NCI-H526 treated with DMSO at 0.1 percent for 48 hours (cell line): ENCODE data around the gene PLEKHG3.

Source experiments
- DNase-seq: peaks from one replicate; lab custom pipeline; 2025; lab: John Stamatoyannopoulos, UW

PLEKHG3 gene

DNA sequence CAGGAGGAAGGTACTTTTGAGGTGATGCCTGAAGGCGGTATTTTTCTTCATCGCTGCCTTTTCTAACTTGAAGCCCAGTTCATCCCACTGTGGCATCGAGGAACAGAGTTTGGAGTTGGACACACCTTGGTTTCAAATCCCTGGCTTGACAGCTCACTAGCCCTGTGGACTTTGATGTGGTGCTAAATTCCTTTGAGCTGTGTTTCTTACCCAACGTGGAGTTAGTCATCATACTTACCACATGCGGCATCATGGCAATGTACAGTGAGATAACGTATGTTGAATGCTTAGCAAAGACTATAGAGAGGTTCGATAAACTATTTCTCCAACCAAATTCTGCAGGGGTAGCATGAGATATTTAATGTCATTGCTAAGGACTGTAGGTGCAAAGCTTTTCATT is 3.4 kb downstream of the PLEKHG3 start:
- no peak for DNase-seq

DNA sequence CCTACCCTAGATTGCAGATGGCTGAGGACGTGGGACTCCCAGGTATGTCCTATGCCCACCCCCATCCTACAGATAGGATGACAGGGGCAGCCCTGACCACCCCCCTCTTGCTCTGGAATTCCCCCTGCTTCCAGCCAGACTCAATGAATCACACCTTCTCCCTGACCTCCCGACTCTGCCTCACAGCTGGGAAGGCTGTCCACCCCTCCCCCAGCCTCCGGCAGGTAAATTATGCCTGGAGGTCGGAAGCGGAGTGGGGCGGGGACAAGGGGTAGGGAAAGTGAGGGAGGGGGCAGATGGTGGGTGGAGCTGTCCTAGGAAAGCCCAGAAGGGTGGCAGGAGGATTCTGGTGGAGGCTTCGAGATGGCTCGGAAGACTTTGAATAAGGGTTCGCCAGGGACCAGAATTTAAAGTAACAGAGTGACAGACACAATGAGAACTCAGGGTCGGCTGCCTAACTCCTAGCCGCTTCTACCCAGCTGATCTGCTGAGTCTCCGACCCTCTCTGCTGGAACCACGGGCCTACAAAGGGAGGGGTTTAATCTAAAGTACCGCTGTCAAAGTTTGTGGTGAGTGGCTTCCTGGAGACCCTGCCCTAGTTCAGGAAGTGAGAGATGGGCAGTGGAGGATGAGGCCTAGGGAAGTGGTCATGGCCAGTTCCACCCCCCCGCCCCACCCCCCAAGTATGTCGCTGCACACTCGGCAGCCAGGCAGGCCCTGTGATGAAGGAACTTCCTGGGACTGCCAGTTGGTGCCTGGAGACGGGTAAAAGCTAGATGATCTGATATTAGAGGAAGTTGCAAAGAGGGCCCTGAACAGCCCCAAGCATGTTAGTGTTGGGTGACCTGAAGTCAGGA is 4.2 kb downstream of the PLEKHG3 start:
- DNase-seq: peak; percentile 42

DNA sequence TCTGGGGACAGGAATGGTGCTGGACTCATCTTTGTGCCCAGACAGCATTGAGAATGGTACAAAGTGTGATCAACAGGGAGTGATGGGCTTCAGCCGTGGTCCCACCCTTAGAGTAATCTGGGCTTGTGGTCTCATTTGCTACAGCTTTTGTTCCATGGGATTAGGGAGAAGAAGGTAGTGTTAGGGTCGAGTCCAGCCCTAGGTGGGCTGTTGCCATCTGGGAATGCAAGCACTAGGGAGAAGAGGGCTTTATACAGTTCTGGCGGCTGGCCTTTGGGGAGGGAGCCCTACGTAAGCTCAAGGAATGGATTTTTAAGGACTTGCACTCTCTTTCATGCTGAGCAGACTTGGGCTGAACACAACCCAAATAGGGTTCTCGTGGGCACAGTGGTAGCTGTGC is 4.9 kb downstream of the PLEKHG3 start:
- DNase-seq: no peak

DNA sequence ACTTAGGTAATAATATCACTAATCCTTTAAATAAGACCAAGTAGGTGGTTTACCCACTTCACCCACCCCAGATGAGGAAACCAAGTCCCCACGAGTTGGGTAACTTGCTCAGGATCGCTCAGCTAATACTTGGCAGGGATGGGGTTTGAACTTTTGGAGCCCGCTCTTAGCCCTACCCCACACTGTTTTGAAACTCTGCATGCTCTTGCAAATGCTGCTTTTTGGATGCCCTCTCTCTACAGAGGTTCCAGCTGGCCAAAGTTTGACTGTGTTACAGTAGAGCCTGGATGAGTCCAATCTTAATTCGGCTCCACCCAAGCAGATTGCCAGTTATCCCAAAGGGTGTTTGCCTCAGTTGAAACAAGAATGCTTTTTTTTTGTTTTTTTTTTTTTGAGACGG is 6.8 kb downstream of the PLEKHG3 start:
- DNase-seq: no peak

DNA sequence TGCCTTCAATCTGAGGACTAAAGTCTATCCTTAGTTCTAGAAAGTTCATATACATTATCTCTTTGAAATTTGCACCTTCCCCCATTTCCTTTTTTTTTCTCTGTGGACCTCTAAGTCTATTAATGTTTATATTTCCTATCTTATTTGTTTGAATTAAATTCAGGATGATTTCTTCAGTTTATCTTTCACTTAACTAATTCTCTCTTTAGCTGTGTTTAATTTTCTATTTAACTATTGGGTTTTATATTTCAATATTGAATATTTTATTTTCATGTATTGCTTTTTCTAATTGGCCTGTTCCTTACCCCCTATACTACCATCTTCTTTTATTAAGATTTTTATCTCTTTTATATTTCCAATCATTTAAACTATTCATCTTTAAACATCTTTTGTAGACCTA is 9.5 kb downstream of the PLEKHG3 start:
- no peak for DNase-seq

DNA sequence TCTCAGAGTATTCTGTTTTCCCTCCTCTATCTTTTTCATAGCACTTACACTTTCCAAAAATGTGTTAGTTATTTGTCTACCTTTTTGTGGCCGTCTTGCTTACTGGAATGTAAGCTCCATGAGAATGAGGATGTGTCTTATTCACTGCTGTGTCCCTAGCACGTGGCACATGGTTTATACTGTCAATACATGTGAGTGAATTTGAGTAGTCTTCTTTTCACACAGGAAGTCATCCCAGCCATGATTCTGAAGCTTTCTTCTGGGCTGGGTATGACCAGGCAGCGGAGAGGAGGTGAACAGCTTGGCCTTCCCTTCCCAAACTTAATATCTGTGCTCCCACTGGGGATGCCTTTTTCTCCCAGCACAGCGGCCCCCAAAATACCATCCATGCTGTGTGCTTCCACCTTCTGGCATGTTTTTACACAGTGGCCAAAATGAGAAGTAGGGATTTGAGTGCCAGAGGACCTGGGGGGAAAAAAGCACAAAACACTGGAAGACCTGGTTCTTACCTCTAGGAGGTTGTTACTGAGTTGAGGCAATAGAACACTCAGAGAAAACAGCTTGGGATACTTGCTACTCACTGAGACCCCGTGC is 10.3 kb downstream of the PLEKHG3 start:
- no peak for DNase-seq

DNA sequence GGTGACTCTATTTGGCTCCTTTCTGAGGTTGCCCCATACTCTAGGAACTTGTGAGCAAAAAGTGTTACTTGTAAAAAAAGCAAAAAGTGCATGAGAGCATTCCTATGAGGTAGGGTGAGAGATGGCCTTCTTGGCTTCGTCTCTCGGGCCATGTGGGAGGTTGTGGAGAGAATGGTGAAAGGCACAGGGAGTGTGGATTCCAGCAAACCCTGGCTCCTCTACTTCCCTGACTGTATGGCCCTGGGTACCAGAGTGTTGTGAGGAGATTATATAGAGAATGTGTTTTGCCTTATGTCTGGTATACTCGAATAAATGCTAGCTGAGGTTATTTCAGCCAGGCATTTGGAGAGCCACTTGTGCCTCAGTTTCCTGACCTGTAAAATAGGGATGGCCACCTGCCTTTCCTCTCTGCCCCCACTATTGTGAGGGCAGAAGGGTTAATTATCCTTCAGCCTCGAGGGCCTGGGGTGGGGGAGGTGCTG is 11.0 kb downstream of the PLEKHG3 start:
- DNase-seq: no peak

DNA sequence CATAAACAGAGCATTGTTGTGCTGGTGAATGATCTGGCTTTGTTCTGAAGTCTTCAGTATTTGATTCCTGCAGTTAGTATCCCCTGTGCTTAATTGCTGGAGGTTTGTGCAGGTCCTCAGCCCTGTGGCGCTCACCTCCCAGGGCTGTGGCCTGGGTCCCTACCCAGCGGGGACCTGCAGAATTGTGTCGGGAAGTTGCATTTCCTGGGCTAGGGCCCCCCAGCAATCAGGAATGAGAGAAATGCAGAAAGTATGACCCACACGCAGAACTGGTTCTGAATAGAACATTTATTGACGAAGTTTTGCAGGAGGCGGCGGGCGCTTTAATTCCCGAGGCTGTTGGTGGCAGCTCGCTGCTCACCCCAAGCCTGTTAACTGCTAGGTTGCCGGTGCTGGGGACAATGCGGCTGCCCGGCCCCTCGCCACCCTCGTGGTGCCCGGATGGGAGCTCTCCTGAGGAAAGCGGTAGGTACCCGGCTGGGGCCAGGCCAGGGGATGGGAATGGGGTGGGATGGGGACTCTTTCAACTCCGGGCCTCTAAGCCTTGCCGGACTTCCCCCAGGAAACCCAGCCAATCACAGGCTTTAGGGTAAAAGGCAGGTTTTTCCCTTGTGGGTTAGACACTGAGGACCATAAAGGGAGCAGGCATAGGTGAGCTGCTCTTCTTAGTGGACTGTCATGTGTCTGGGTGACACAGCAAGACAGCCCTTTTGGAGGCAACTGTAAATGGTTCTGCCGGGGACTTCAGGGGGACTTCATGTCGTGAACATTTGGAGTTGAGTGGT is 11.6 kb downstream of the PLEKHG3 start:
- peak; percentile 26 for DNase-seq

DNA sequence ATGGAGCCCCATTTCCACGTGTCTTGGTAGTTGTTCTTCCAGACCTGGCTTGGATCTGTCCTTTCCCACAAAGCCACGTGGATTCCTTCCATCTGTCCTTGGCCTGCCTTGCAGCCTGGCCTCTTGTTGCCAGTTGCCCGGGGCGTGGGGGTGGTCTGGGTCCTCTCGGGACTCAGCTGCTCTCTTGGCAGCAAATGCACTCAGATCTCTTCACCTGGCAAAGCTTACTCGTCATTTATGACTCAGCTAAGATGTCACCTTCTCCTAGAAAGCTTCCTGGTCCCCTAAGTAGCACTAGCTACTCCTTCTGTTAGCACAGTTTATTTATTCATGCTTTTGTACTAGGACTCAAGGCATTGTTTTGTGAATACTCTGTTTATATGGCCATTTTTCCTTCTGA is 13.6 kb downstream of the PLEKHG3 start:
- DNase-seq: no peak

DNA sequence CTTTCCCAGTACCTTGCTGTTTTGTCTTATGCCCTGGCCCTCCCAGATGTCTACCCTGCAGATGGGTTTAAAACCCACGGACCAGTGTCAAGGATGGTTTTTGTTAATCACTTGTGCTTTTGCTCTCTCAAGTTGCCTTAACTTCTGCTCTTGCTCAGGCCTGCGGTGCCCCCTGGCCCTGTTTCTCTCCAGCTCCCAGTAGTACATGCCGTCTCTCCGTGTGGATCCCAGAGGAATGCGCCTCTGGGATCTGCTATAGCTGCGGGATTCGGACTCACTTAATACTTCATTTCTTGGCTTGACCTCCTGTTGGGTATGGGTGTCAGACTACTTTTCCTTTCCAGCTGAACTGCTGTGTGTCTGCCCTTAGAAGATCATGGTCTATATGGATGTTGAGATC is 14.5 kb downstream of the PLEKHG3 start:
- no peak for DNase-seq

DNA sequence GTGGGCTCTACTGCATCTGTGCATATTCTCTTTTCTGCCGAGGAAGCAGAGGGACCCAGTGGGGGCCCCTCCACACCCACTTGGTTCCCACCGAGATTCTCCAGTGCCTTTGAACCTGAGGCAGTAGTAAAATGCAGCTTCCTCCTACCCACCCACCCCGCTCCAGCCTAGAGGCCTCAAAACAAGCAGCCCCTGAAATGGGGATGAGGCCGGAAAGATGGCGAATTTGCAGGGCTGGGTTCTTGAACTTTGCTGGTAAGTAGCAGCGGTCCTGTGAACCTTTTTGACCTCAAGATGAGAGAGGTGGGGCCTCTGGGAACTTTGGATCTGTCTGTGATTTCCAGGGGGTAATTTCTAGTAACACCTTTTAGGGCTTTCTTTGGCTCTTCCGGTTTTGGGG is 15.4 kb downstream of the PLEKHG3 start:
- no peak for DNase-seq

DNA sequence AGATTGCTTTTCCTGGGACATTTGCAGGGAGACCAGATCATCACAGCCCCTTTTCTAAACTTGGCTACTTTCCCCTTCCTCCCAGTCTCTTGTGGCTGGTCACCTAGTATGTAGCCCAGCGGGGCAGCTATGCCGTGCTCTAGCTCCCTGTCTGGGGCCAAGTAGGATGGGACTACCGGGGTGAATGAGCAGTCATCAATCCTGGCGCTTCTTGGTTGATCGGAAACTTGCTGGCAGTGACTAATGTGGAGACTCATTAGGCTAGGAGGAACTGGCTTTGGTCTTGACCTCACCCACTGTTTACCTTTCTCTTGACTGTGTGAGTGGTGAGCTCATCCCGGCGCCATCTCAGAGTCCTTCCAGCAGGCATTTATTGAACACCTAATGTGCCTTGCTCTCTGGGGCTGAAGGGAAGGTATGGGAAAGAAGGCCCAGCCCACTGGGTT is 15.9 kb downstream of the PLEKHG3 start:
- no peak for DNase-seq

DNA sequence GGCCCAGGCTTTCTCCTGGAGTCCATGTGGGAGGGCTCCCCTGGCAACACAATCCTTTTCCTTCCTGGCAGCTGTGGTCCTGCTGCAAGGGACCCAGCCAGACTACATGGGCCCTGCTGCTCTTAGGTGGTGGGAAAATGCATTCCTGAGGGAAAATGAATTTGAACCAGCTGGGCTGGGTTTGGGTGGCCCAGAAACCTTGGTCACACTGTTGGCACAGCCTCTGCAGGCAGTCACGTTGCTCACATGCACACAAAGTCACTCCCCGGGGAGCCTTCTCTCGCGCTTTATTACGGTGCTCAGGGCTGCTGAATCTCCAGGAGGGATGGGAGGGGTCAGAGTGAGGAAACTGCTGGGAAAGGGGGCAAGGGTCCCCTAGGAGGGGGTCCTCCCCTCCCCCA is 17.2 kb downstream of the PLEKHG3 start:
- DNase-seq: no peak

DNA sequence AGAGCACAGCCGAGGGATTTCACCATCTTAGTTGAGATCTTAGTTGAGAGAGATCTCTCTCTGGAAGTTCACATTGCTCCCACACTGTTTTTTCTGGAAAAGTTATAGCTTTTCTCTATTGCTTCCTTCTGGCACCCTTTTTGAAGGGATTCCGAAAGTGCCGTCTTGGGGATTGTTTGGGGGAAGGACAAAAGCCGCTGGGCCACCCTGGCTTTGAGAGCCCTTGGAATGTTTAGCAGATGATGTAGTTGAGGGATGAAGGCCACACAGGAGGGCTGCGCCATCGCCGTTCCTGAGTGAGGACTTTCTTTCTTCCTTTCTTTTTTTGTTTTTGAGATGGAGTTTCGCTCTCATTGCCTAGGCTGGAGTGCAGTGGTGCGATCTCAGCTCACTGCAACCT is 17.7 kb downstream of the PLEKHG3 start:
- no peak for DNase-seq

DNA sequence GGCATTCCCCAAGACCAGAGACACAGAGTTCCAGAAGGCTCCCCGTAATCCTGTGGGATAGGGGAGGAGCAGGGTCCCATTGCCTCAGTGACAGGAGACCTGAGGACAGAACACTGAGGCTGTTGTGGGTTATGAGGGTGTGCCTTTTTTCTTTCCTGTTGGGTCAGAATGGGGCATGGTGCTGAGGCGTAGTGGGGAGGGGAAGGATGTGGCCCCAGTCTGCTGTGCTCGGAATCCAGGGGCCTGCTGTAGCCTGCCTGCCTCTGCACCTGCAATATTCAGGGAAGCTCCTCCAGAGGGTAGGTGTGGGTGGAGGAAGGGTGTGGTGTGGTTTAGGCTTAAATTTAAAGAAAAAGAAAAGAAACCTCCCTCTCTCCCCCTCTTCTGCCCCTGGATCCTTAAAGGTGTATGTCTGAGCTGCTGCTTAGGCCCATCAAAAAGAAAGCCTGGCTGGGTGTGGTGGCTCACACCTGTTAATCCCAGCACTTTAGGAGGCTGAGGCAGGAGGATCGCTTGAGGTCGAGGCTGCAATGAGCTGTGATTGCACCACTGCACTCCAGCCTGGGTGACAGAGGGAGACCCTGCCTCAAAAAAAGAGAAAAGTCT is 18.7 kb downstream of the PLEKHG3 start:
- no peak for DNase-seq

DNA sequence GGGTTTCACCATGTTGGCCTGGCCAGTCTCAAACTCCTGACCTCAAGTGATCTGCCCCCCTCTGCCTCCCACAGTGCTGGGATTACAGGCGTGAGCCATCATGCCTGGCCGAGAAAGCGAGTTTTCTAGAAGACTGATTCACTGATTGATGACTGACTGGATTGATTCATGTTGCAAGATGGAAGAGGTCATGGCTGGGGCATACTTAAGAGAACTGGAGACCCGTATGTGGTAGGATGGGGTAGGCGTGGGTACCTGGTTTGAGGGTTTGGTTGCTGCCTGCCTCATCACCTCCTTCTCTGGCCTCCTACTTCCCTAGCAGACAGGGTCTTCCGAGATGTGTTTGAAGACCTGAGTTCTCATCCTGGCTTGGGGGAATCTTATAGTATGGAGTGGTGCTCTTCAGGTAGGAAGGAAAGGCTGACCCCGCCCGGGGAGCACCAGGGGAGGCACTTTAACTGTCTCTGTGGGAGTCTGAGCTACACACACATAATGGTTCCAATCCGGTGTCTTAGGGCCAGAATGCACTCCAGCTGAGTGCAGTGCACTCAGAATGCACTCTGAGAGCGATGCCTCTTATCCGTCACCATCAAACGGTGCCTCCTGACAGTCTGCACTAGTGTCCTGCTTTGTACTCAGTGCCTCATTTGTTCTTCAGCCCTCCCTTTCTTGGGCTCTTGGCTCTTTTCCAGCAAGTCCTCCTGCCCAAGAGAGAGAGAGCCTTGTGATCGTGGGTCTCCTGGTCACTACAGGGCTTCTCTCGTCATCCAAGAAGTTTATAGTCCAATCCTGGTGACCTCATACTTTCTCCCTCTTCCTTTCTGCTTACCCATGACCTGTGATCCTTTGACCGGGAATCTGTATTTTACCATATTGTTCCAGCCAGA is 19.7 kb downstream of the PLEKHG3 start:
- DNase-seq: no peak

DNA sequence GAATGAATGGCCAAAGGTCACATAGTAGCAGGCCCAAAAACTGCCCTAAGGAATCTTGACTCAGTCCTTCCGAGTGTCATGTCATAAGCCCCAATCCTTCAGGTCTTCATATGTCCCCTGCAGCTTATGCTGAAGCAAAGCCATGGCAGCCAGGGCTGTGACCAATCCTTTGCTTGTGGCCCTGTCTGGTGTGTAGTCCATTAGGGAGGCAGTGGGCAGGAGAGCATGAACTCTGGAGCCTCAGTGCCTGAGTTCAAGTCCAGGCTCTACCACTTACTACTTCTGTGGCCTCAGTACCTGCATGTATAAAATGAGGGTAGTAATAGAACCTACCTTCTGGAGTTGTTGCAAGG is 20.3 kb downstream of the PLEKHG3 start:
- no peak for DNase-seq

DNA sequence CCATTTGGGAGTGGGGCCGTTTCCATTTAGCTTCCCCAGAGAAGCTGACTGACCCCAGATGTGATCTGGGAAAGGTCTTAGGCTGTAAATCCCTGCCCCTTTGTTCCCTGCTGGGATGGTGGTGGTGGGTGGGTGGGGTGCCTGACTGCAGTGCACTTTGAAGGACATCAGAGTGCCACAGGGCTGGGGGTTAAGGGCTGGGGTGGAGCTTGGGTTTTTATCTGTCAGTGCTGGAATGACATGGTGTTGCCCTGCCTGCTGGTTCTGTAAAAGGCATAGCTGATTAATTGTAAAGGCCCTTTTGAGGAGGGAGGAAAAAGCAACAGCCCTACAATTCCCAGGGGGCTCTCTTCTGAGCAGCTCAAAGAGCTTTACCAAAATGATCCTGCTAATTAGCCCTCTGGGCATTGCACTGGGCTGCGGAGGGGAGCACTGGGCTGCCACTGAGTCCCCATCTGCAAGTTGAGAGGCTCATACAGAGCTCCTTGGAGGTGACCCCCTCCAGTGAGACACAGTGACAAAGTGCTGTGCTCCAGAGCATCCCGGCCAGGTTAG is 21.1 kb downstream of the PLEKHG3 start:
- DNase-seq: no peak

DNA sequence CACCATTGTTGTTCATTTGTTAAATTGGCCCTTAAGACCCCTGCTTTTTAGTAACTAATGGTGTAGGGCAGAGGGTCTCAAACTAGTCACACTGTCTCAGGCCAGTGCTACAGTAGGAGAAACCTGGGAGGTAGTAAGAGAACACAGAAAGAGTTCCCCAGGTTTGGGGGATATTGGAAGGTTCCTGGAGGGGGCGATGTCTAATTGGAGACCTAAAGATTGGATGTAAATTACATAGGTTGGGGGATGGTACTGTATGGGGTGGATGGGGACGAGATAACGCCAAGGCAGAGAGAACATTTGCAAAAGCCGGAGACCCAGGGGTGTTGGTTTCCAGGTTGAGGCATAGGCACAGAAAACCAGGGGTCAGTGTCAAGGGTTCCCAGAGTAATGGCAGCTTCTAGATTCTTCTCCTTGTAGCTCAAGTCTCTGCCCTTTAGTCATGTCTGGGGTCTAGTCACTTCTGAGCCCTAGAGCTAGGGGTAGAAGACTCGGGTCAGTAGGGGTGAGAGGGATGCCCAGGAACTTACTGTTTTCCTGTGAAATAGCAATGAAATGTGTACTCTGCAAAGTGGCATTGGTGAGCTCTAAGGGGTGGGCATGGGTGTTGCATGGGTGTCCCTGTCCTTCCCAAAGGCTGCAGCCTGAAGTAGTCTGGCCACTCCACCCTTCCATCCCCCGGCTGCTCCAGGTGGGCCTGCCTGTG is 21.8 kb downstream of the PLEKHG3 start:
- DNase-seq: no peak

DNA sequence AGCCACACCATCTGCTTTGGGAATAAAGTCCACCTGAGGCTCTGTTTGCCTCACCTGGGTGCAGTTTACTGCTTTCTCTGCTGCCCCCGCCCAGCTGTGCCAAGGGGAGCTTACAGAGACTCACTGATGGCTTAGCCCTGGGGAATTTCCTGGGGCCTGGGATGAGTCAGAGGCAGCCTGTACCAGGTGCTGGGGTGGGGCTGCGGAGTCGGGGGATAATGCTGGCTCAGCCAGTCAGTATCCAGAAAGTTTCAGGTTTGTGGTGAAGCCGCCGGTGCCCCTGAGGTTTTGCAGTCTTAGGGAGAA is 22.3 kb downstream of the PLEKHG3 start:
- DNase-seq: peak; percentile 67
